Measurements from ENCODE around the gene DNAJC10. TPM values are rescaled to one million over a fixed set of nuclear protein-coding genes. Genes with fewer than 3 reads are reported as not detected.

Gene DNAJC10
- total RNA-seq, 4 donors from 2014 or later: 13.6 to 33.6 (median 22.5) TPM

GRCh38 chr2:182826496-182826895 is 110.4 kb downstream of the DNAJC10 start:
- Histone ChIP-seq H3K27me3 (no peaks in the 10 kb centered on the region), H3K4me3 (no peak overlapping the region), H3K36me3 (no peaks in the 10 kb centered on the region), H3K9me3 (no peaks in the 10 kb centered on the region), H3K4me1 (no peaks in the 10 kb centered on the region), H3K27ac (no peak overlapping the region)
- TF ChIP-seq POLR2A (IDR thresholded peaks at IDR 0.05): no peak
- TF ChIP-seq, protein P1, sequence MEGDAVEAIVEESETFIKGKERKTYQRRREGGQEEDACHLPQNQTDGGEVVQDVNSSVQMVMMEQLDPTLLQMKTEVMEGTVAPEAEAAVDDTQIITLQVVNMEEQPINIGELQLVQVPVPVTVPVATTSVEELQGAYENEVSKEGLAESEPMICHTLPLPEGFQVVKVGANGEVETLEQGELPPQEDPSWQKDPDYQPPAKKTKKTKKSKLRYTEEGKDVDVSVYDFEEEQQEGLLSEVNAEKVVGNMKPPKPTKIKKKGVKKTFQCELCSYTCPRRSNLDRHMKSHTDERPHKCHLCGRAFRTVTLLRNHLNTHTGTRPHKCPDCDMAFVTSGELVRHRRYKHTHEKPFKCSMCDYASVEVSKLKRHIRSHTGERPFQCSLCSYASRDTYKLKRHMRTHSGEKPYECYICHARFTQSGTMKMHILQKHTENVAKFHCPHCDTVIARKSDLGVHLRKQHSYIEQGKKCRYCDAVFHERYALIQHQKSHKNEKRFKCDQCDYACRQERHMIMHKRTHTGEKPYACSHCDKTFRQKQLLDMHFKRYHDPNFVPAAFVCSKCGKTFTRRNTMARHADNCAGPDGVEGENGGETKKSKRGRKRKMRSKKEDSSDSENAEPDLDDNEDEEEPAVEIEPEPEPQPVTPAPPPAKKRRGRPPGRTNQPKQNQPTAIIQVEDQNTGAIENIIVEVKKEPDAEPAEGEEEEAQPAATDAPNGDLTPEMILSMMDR (IDR thresholded peaks at IDR 0.05 in 4 of 5, conservative IDR thresholded peaks at IDR 0.05 in 1 of 5): no peak
- ATAC-seq (no peak), DNase-seq (no peak)
- in situ Hi-C loops (cut with MboI; ENCODE audit: low sequenced_read_pairs in 4 of 4) (no loop called here), intact Hi-C loops (cut with DNase I; ENCODE audit: low total_unique reads) (no loop called here)

DNA sequence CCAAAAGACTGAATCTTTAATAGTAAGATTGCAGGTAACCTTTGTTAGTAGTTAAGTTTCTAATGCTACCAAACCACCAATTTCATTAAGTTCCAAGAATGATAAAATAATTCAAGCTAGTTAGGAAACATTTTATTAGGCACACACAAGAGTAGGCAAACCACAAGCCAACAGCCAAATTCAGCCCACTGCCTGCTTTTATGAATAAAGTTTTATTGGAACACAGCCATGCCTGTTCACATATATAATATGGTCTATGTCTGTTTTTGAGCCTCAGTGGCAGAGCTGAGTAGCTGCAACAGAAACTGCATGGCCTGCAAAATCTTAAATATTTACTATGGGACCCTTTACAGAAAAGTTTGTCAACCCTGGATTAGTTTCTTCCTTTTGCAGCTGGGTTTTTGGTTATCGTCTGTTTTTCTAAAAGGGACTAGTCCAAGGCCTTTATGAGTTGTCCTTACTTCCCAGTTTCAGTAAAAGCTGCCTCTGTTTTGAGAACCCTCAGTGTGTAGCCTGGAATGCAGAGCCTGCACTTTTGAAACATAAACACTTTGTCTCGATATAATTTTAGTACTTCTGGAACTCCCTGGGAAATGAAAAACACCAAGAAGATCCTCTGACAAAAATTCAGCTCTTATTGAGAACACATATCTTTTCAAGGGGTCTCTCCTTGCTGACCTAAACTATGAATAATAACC is 111.3 kb downstream of the DNAJC10 start:
- DNase-seq (no peak), ATAC-seq (no peak)
- H3K27ac ChIP-seq: no peak overlapping the region
- TF ChIP-seq, protein P1 (IDR thresholded peaks at IDR 0.05 in 4 of 5, conservative IDR thresholded peaks at IDR 0.05 in 1 of 5): no peak
- no peak for TF ChIP-seq POLR2A (IDR thresholded peaks at IDR 0.05)
- no peak overlapping the region for H3K4me3 ChIP-seq
- in situ Hi-C loops (cut with MboI; ENCODE audit: low sequenced_read_pairs in 4 of 4) (no loop called here), intact Hi-C loops (cut with DNase I; ENCODE audit: low total_unique reads) (no loop called here)
- no peaks in the 10 kb centered on the region for H3K36me3 ChIP-seq
- H3K9me3 ChIP-seq: no peaks in the 10 kb centered on the region
- H3K27me3 ChIP-seq: no peaks in the 10 kb centered on the region
- H3K4me1 ChIP-seq: no peaks in the 10 kb centered on the region

DNA sequence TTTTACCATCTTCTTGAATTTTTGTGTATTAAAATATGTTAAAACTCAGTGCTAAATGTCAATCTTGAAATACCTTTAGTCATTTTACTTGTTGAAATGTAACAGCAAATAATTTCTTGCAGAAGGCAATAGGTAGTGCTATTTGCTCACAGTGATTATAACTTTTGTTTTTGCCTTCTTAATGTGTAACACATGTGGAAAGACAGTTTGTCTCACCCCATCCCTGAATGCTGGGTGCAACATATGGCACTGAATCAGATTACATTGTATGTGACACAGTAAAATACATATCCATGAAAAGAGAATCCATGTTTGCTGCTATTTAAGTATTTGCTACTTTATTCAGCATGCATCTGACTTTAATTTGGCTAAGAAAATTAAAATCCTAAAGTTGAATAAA is 115.0 kb downstream of the DNAJC10 start:
- in situ Hi-C loops (cut with MboI; ENCODE audit: low sequenced_read_pairs in 4 of 4): no loop called here

GRCh38 chr2:182831921-182832320 is 115.9 kb downstream of the DNAJC10 start:
- Histone ChIP-seq H3K9me3 (no peaks in the 10 kb centered on the region), H3K4me3 (no peak overlapping the region), H3K4me1 (peaks cover 0 to 6% of the 10 kb centered on the region in 2 donors), H3K27ac (no peak overlapping the region), H3K36me3 (no peaks in the 10 kb centered on the region), H3K27me3 (no peaks in the 10 kb centered on the region)
- TF ChIP-seq POLR2A (IDR thresholded peaks at IDR 0.05): no peak
- TF ChIP-seq, protein P1 (IDR thresholded peaks at IDR 0.05 in 4 of 5, conservative IDR thresholded peaks at IDR 0.05 in 1 of 5): no peak
- DNase-seq (no peak), ATAC-seq (no peak)
- intact Hi-C loops (cut with DNase I; ENCODE audit: low total_unique reads) (no loop called here), in situ Hi-C loops (cut with MboI; ENCODE audit: low sequenced_read_pairs in 4 of 4) (no loop called here)

More for the DNA sequence above, 115.0 kb downstream of the DNAJC10 start:
- no peak for DNase-seq
- Histone ChIP-seq H3K9me3 (no peaks in the 10 kb centered on the region), H3K27me3 (no peaks in the 10 kb centered on the region), H3K27ac (no peak overlapping the region), H3K4me3 (no peak overlapping the region), H3K36me3 (no peaks in the 10 kb centered on the region), H3K4me1 (peaks cover 0 to 6% of the 10 kb centered on the region in 2 donors)
- ATAC-seq: no peak
- intact Hi-C loops (cut with DNase I; ENCODE audit: low total_unique reads): no loop called here
- TF ChIP-seq, protein P1 (IDR thresholded peaks at IDR 0.05 in 4 of 5, conservative IDR thresholded peaks at IDR 0.05 in 1 of 5): no peak
- TF ChIP-seq POLR2A (IDR thresholded peaks at IDR 0.05): no peak
